GM18502 (cell line): ENCODE measurements around the gene KLF9.

ENCODE experiments used
- ATAC-seq: cut with Tn5 transposase; IDR thresholded peaks from one replicate; pipeline ENCODE4 v1.9.1; 2021; ENCODE audit warnings: mild to moderate bottlenecking; ENCODE audit not compliant: unreplicated experiment, poor library complexity

Gene KLF9

DNA sequence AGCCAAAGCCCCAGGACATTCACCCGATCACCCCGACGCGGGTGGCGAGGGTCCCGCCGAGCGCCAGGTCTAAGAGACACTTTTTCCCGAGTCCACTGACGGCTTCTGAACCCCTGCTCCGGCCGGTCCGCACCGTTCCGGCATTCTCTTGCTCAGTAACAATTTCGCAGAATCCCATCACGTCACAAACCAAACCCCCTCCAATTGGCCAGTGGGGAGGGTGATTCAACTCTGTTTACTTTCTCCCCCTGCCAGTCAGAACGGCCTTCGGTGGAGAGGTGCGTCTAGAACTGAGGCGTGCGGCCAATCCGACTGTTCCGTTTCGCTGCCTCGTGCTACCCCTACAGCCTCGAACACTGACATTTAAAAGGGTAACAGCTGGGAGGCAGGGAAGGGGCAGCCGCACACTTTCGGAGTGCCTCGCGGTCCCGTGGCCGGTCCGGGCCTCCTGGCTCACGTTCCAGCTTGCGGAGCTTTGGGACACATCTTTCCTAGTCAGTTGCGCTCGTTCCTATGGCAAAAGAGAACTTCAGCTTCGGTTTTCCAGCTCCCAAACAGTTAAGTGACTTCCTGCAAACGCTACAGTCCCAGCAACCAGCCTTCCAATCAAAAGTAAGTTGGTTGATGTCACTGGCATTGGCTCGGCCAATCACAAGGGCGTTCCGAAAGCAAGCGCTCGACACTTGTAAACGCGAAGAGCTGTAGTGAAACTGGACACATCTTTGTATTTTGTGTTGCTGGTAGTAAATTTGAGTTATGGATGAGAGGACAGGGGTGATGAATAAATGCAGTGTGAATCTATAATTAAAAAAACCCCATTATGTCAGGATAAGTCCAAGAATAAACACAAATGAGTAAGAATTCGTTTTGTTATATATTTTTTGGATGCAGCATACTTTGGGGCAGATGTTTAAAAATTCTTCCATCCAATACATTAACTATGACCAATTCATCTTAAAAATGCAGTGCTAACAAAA, at the start of gene KLF9:
KLF9 (minus strand) TSS at position 859 of the 977 bp plus-strand sequence. CDS start 1,294 bp downstream, outside the sequence.
- ATAC-seq = peak; percentile 74

DNA sequence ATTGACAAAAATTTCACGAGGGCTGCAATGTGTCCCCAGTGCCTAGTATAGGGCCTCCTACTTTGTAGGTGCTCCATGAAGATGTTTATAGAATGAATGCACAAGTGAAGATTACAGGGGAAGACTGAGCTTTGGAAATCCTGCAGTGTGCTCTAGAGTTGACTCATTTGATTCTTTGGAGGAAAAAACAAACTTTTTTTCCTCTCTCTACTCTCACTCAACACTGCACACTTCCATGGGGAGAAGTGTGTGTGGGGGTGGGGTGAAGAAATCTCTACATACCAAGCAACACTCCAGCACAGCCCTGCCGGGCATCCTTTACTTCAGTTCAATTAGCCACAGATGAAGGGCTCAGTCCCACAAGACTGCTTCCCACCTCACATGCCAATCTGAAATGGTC, 49.4 kb upstream of the KLF9 start:
- ATAC-seq = no peak

DNA sequence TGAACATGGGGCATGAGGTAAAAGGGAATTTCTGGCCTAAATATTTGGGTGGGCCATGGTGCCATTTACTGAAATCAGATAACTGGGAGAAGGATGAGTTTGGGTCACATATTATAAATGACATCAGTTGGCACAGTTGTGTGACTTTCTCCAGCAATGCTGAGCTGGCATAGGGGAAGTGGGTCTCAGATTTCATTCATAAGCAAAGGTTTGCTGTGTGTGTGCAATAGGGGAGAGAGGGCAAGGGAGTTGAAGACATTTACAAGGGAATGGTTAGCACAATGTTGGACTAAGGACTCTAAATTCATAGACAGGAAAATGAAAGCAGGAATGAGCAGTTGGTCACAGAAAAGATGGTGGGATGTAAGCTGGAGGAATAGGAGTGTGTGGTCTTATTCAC, 47.8 kb upstream of the KLF9 start:
- no peak for ATAC-seq

DNA sequence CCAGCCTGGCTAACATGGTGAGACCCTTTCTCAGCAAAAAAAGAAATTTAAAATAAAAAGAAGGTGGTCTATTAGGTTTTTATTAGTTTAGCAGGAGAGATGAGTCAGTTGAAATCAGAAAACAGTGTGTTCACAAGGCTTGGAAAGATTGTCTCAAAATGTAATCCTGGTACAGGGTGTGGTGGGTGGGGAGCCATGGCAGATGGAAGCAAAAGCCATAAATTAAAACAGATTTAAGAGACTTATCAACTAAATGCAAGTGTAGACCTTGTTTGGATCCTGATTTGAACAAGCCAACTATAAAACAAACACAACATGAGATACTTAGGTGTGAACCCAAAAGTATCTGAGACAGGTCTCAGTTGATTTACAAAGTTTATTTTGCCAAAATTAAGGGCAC, 42.8 kb upstream of the KLF9 start:
- no peak for ATAC-seq

DNA sequence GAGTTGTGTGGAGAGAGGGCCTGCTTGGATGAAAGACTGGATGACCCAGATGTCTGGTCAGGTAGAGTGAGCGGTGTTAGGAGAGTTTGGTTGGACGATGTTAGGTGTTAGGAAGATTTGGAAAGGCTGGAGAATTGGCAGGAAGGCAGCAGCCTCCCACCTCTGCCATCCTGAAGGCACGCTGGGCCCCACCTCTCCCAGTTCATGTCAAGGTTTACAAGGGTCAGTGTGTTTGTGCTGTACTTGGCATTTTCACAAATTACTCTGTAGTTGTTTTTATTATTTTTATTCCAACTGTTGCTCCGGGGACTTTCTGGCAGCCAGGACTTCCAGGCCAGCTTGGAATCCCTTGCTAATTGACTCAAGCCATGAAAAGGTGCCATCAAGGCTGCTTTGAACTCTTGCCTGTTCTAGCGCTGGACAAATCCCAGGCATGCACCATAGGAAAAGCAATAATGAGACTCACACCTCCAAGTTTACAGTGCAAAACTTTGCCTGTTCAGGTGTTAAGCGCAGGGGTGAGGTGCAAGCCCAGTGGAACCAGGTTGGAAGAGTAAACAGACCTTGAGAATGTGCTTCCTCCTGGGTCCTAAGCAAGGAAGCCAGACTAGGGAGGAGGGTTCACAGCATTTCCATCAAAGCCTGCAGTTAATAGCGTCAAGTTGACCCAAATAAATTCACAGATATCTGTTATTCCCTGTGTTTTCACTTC, 41.7 kb upstream of the KLF9 start:
- no peak for ATAC-seq

DNA sequence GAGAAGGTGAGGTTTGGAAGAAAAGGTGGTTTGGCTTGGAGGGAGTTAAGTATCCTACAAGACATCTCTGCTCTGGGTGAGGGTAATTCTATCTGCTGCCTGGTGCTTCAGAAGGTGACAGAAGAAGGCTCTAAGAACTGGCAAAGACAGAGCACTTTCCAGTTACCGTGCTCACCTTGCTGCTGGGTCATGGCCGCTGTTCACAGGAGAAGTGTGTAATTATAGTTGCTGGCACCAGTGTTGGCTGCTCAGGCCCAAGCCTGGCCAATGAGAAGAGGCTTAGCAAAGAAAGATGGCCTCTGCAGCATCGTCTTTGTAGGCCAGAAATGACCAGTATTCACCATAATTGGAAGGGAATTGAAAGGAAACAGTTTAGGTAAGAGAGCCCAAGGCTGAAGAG, 37.9 kb upstream of the KLF9 start:
- ATAC-seq = no peak

DNA sequence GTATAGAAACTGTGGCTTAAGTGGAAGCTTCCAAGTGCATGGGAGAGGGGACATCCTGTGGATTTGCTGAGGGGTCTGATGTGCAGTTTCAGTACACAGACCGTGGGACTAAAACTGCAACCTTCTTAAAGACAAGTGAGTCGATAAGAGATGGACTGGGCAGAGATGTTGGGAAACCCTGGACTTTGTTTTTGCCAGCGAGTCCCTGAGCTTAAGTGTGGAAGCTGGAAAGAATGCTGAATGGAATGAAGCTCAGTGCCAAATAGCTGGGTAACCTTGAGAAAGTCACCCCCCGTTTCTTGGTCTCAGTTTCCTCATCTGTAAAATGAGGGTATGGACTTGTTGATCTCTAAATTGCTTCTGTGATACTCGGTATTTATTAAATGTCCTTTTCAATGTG, 37.3 kb upstream of the KLF9 start:
- no peak for ATAC-seq

DNA sequence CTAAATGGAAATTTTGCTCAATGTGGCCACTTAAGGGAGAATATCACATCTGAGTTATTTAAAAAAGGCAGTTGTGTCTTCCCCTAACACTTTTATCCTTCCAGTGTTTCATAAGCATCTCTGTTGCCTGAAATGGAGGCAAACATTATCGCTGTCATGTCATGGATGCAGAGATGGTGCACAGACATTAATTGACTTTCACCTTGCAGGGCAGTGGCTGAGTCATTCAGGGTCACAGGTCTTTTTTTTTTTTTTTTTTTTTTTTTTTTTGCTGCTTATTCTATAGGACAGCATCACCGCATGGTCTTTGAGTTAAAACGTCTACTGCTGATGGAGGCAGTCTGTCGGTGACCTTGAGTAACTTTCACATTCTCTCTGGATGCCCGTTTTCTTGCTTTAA, 36.3 kb upstream of the KLF9 start:
- no peak for ATAC-seq

DNA sequence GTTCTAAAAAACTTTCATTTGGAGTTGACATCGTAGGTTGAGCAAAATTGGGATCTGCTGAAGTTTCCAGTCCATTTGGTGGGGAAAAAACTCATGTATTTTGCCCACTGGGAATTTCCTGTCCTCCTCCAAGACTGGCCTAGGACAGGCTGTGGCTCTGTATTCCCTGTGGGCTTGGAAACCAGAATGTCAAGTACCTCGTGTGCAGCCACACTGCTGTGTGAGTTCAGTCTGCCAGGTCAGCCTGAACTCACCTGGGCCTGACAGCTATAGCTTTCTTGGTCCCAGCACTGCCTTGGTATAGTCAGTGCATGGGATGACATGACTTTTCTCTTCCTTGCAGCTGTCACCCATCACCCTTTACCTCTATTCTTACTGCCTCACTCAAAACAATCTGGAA, 35.0 kb upstream of the KLF9 start:
- no peak for ATAC-seq

DNA sequence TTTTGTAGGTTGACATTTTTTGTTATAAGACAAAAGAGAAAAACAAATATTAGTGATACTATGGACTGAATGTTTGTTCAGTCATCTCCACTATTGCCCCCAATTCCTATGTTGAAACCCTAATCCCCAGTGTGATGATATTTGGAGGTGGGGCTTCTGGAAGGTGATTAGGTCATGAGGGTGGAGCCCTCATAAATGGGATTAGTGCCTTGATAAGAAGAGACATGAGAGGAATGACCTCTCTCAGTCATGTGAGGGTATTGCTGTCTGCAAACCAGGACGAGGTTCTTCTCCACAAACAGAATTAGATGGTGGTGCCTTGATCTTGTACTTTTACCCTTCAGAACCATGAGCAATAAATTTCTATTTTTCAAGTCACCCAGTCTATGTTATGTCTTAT, 34.5 kb upstream of the KLF9 start:
- ATAC-seq = no peak

DNA sequence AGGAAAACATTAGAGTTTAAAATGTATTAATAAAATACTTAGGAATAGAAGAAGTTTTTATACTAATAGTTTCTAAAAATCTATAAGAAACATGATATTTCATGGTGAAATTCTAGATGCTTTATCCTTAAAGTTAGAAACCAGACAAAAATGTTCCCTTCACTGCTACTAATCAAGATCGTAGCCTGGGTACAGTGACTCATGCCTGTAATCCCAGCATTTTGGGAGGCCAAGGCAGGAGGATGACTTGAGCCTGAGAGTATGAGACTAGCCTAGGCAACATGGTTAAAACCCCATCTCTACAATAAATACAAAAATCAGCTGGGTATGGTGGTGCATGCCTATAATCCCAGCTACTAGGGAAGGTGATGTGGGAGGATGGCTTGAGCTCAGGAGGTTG, 30.4 kb upstream of the KLF9 start:
- no peak for ATAC-seq

DNA sequence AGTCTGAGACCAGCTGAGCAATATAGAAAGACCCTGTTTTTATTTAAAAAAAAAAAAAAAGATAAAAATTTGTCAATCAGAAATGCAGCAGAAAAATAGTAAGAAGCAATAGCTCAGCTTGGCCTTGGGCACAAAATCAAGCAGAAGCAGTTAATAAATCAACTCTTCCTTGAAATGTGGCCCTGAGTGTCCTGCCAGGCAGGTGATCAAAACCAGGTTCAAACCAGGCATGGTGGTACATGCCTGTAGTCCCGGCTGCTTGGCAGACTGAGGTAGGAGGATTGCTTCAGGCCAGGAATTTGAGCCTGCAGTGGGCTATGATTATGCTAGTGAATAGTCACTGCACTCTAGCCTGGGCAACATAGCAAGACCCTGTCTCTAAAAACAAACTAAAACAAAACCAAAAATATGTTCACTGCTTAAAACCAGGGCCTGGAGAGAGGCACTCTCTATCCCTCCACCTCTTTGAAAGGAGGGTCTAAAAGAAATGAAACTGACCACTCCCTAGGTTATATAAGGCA, 27.9 kb upstream of the KLF9 start:
- no peak for ATAC-seq

DNA sequence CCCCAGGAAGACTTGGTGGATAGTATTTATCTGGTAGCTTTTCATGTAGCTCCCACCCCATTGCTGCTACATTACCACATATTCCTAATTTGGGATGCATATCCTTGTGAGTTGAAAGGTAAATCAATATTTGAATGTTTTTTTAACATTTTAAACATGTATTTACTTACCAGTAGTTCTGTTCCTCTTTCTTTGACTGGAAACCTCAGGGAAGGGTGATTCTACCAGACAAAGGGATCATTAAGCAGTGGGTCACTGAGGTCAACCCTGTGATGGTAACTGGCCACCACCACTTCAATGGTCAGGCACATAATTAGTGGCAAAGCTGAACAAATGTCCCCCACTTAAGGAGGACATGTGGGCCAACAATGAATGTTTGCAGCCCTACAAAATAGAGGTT, 27.2 kb upstream of the KLF9 start:
- ATAC-seq = no peak

DNA sequence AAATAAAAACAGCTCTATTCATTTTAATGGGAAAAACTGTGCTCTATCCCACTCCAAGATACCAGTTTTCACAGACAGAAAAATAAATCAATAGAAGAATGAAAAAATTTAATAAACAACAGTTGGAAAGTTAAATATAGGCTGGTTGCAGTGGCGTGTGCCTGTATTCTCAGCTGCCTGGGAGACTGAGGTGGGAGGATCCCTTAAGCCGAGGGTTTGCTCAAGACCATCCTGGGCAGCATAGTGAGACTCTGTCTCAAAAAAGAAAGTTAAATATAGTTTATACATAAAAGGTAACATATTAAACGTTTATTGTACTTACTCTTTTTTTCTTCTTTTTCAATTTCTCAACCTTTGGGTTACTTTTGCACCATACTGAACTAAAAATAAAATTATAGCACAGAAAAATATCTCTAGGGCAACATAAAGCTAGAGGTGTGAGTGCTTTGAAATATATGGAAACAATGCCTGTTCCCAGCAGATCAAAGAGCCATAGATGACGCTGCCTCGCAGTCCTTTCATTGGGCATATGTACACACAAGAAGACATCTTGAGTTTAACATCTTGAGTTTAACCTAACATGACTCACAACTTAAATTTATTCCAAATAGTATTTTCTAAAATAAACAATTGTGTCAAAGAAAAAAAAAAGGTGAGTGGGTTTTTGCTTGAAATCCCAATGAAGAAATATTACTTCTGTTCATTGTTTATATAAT, 25.7 kb upstream of the KLF9 start:
- no peak for ATAC-seq

DNA sequence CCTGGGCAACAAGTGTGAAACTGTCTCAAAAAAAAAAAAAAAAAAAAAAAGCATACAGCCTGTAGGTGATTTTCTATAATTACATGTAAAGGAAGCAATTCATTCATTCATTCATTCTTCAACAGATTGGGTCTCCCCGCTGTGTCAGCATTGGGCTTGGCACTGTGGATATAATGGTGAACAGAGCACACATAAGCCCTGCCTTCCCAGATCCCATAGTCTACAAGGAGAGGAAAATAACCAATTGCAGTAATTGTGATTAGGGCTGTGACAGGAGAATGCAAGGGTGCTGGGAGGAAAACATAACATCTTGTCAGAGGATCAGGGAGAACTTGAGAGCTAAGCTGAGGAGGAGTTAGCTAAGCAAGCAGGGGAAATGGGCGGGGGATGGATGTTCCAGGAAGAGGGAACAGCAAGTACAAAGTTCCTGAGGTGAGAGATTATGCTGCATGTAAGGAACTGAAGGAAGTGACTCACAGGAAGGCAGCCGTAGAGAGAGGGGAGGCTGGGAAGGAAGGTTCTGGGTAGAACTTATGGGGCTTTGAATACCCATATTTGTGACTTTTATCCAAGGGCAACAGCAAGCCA, 24.0 kb upstream of the KLF9 start:
- ATAC-seq = no peak

DNA sequence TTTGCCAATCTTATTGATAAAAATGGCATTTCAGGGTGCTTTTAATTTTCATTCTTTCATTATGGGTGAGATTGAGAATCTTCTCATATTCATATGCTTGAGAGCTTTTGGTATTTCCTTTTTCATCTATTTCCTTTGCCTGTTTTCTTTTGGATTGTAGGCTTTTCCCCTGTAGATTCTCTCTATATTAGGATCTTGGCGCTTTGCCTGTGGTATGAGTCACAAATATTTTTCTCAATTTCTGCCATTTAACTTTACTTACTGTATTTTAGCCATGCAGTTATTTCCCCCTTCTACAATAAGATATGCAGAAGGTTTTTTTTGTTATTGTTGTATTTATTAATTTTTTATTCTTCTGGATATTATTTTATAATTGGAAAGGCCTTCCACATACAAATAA, 21.5 kb upstream of the KLF9 start:
- no peak for ATAC-seq

DNA sequence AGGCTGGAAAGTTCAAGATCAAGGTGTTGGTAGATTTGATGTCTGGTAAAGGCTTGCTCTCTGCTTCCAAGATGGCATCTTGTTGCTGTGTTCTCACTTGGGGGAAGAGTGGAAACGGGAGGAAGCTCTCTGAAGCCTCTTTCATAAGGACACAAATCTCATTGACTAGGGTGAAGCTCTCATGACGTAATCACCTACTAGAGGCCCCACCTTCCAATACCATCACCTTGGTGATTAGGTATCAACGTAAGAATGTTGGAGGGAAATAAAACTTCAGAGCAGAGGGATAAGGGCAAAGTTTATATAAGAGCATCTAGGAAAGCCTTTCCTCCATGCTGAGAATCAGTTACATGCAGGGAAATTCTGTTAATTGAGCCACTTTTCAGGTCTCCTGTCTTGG, 15.4 kb upstream of the KLF9 start:
- ATAC-seq = no peak

DNA sequence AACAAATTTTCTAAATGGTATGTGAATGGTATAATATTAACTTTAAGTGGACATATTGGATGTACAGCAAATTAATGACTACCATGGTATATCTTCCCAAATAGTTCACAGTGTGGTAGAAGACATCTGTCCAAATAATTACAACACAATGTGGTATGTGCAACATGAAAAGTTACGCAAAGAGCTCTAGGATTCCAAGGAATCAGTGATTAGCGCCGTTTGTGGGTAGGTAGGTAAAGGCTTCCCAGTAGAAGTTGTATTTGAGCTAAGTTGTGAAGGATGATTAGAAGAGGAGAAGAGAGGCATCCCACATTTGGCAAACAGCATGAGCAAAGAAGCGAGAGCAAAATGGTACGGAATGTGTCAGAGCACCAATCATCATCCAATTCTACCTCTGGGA, 14.3 kb upstream of the KLF9 start:
- ATAC-seq = no peak

DNA sequence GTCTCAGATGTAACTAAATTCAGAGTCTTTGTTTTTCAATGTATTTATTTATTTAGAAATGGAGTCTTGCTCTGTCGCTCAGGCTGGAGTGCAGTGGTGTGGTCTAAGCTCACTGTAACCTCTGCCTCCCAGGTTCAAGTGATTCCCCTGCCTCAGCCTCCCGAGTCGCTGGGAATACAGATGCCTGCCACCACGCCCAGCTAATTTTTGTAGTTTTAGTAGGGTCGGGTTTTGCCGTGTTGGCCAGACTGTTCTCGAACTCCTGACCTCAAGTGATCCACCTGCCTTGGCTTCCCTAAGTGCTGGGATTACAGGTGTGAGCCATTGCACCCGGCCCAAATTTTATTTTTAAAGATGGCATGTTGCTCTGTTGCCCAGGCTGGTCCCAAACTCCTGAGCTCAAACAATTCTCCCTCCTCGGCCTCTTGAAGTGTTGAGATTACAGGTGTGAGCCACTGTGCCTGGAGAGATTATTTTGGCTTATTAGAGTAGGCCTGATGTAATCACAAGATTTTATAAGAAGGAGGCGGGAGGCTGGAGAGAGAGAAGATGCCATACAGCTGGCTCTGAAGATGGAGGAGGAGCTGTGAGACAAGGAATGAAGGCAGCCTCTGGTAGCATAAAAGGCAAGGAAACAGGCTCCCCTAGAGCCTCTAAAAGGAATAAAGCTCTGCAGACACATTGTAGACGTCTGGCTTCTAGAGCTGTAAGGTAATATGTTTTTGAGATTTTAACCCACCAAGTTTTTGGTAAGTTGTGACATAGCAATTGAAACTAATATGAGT, 12.9 kb upstream of the KLF9 start:
- no peak for ATAC-seq

DNA sequence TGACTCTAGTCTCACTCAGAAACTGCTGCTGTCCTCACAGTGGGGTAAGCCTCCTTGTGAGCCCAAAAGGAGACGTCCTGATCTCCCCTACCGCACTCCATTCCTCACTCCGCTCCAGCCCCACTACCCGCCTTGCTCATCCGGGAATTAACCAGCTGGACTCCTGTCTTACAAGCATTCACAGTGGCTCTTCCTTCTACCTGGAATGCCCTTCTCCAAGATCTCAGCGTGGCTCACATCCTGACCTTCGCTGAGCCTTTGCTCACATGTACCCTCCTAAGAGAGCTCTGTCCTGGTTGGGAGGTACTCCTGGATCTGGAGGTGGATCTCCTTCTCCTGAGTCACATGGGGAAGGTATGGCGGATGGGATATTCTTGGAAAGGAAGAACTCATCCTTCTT, 10.7 kb upstream of the KLF9 start:
- ATAC-seq = no peak
